Measurements from ENCODE around the gene OR7C1.
"Not testable (repeated sequence)": the region's sequence is repeated elsewhere in the genome, so short reads cannot be mapped to it uniquely, and the experiment has no call there.

Gene OR7C1

DNA sequence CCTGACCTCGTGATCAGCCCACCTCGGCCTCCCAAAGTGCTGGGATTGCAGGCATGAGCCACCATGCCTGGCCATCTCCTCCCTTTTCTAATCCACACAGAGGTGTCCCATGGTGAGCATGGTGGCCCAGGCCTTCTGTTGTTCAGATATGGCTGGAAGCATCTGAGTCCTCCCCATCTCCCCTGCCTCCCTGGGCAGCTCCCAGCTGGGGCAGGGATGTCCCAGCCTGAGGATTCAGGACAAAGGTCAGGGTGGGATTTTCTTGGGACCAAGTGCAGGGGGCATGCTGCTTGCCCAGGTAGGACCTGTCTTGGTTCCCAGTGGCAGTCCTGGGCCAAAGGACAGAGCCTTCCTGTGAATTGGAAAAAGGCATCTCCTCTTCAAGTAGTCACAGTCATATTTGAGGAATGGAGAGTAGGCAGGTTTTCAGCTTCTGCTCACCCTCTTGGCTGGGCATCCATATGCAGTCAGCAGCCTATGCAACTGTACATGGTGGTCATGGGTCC lies 67.5 kb downstream of the OR7C1 start:
- no peak overlapping the region for H3K4ac ChIP-seq (ENCODE audit: low read depth, low read length)
- H3K9ac ChIP-seq (ENCODE audit: low read length) = no peak overlapping the region
- H2BK120ac ChIP-seq (ENCODE audit: insufficient read depth, low read length, poor library complexity) = no peak overlapping the region
- H4K91ac ChIP-seq (ENCODE audit: low read depth, low read length) = no peak overlapping the region
- no peak overlapping the region for H4K8ac ChIP-seq (ENCODE audit: low read depth, low read length)
- H3K36me3 ChIP-seq (ENCODE audit: control insufficient read depth in 1 of 2, insufficient read depth in 2 of 2, low read length in 2 of 2) = no peaks in the 10 kb centered on the region
- H4K12ac ChIP-seq (ENCODE audit: low read depth, low read length) = no peak overlapping the region
- H3K79me1 ChIP-seq (ENCODE audit: low read length) = no peaks in the 10 kb centered on the region
- no peak overlapping the region for H3K14ac ChIP-seq (ENCODE audit: low read length)
- H2AFZ ChIP-seq (ENCODE audit: insufficient read depth, low read length, poor library complexity) = no peak overlapping the region
- no peak overlapping the region for H2BK5ac ChIP-seq (ENCODE audit: low read depth, low read length, poor library complexity)
- H3K9me3 ChIP-seq (ENCODE audit: insufficient read depth, low read depth, low read length) = peaks cover 7% of the 10 kb centered on the region
- H2AK5ac ChIP-seq (ENCODE audit: low read length) = no peak overlapping the region
- no peak overlapping the region for H2BK12ac ChIP-seq (ENCODE audit: low read length)
- no peaks in the 10 kb centered on the region for H3K27me3 ChIP-seq (ENCODE audit: insufficient read depth, low read length)
- H3K23ac ChIP-seq (ENCODE audit: low read length) = no peak overlapping the region
- no peak overlapping the region for H3K18ac ChIP-seq (ENCODE audit: low read length)
- no peak overlapping the region for H3K4me2 ChIP-seq (ENCODE audit: low read length)
- WGBS (ENCODE audit: extremely low coverage, insufficient coverage, insufficient read length) = no CpG with 5 or more reads among the region's 2 CpGs
- H3K4me1 ChIP-seq (ENCODE audit: control insufficient read depth in 1 of 2, insufficient read depth in 2 of 2, low read length in 2 of 2) = no peaks in the 10 kb centered on the region
- H3K79me2 ChIP-seq (ENCODE audit: control insufficient read depth, insufficient read depth, low read length, poor library complexity) = no peaks in the 10 kb centered on the region
- DNase-seq = no peak
- H3K27ac ChIP-seq (ENCODE audit: low read depth, low read length) = no peak overlapping the region
- no peak overlapping the region for H3K4me3 ChIP-seq (ENCODE audit: low read depth, low read length)

DNA sequence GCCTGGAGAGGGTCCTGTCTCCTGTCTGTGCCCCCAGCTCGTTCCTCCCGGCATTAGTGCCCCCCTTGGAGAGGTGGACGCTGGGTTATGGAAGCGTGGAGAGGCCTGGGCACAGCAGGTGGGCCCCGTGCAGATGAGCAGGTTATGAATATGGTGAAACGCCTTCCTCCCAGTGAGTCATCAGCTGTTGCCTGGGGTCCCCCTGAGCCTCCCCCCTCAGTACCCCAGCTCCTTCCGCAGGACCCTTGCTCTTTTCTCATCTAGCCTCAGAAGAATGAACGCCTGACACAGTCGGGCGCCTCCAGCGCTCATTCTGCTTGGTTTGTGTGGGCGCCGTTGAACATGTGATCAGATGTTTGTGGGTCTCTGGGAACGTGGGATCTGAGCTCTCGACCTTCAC lies 69.1 kb downstream of the OR7C1 start:
- H4K8ac ChIP-seq (ENCODE audit: low read depth, low read length); H3K4me3 ChIP-seq (ENCODE audit: low read depth, low read length); H3K4me1 ChIP-seq (ENCODE audit: control insufficient read depth in 1 of 2, insufficient read depth in 2 of 2, low read length in 2 of 2); H3K27me3 ChIP-seq (ENCODE audit: insufficient read depth, low read length); H2BK5ac ChIP-seq (ENCODE audit: low read depth, low read length, poor library complexity); H3K4me2 ChIP-seq (ENCODE audit: low read length); H3K9ac ChIP-seq (ENCODE audit: low read length); H4K12ac ChIP-seq (ENCODE audit: low read depth, low read length); H3K4ac ChIP-seq (ENCODE audit: low read depth, low read length); H3K9me3 ChIP-seq (ENCODE audit: insufficient read depth, low read depth, low read length); H2AFZ ChIP-seq (ENCODE audit: insufficient read depth, low read length, poor library complexity); H3K79me1 ChIP-seq (ENCODE audit: low read length); H2AK5ac ChIP-seq (ENCODE audit: low read length); H2BK120ac ChIP-seq (ENCODE audit: insufficient read depth, low read length, poor library complexity); H3K18ac ChIP-seq (ENCODE audit: low read length); H3K79me2 ChIP-seq (ENCODE audit: control insufficient read depth, insufficient read depth, low read length, poor library complexity); H3K14ac ChIP-seq (ENCODE audit: low read length); H4K91ac ChIP-seq (ENCODE audit: low read depth, low read length); H3K36me3 ChIP-seq (ENCODE audit: control insufficient read depth in 1 of 2, insufficient read depth in 2 of 2, low read length in 2 of 2); H3K23ac ChIP-seq (ENCODE audit: low read length); H2BK12ac ChIP-seq (ENCODE audit: low read length); H3K27ac ChIP-seq (ENCODE audit: low read depth, low read length); DNase-seq: not testable (repeated sequence)
- WGBS (ENCODE audit: extremely low coverage, insufficient coverage, insufficient read length) = no CpG with 5 or more reads among the region's 15 CpGs

DNA sequence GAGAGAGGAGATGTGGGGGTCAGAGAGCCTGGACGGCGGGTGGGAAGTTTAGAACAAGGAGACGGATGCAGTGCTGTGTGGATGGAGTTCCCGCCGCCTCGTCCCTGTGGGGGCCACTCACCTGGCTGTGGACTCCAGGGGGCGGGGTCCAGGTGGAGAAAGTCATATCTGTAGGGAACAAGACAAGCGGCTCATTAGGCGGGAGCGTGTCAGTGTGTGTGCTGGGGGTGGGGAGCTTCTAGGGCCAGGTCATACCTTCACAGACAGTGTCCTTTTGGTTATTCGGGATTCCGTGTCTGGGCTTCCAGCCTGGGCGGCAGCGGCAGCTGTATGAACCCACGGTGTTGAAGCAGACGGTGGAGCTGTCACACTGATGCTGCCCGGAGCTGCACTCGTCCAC lies 69.6 kb downstream of the OR7C1 start:
- H2AK5ac ChIP-seq (ENCODE audit: low read length); H3K9ac ChIP-seq (ENCODE audit: low read length); H2BK12ac ChIP-seq (ENCODE audit: low read length); H3K79me2 ChIP-seq (ENCODE audit: control insufficient read depth, insufficient read depth, low read length, poor library complexity); H3K9me3 ChIP-seq (ENCODE audit: insufficient read depth, low read depth, low read length); H3K27me3 ChIP-seq (ENCODE audit: insufficient read depth, low read length); H3K4ac ChIP-seq (ENCODE audit: low read depth, low read length); H2BK5ac ChIP-seq (ENCODE audit: low read depth, low read length, poor library complexity); H3K14ac ChIP-seq (ENCODE audit: low read length); H4K91ac ChIP-seq (ENCODE audit: low read depth, low read length); H2BK120ac ChIP-seq (ENCODE audit: insufficient read depth, low read length, poor library complexity); H4K12ac ChIP-seq (ENCODE audit: low read depth, low read length); DNase-seq; H3K23ac ChIP-seq (ENCODE audit: low read length); H3K18ac ChIP-seq (ENCODE audit: low read length); H2AFZ ChIP-seq (ENCODE audit: insufficient read depth, low read length, poor library complexity); H3K36me3 ChIP-seq (ENCODE audit: control insufficient read depth in 1 of 2, insufficient read depth in 2 of 2, low read length in 2 of 2); H3K27ac ChIP-seq (ENCODE audit: low read depth, low read length); H3K4me2 ChIP-seq (ENCODE audit: low read length); H3K4me3 ChIP-seq (ENCODE audit: low read depth, low read length); H3K4me1 ChIP-seq (ENCODE audit: control insufficient read depth in 1 of 2, insufficient read depth in 2 of 2, low read length in 2 of 2); H3K79me1 ChIP-seq (ENCODE audit: low read length); H4K8ac ChIP-seq (ENCODE audit: low read depth, low read length): not testable (repeated sequence)
- WGBS (ENCODE audit: extremely low coverage, insufficient coverage, insufficient read length) = no CpG with 5 or more reads among the region's 18 CpGs

GRCh38 chr19:14764401-14764800 lies 70.6 kb downstream of the OR7C1 start:
- Histone ChIP-seq H3K4ac (ENCODE audit: low read depth, low read length) (no peak overlapping the region), H3K9ac (ENCODE audit: low read length) (no peak overlapping the region), H4K8ac (ENCODE audit: low read depth, low read length) (no peak overlapping the region), H4K91ac (ENCODE audit: low read depth, low read length) (no peak overlapping the region), H4K12ac (ENCODE audit: low read depth, low read length) (no peak overlapping the region), H3K4me2 (ENCODE audit: low read length) (no peak overlapping the region), H3K23ac (ENCODE audit: low read length) (no peak overlapping the region), H2BK5ac (ENCODE audit: low read depth, low read length, poor library complexity) (no peak overlapping the region), H2BK120ac (ENCODE audit: insufficient read depth, low read length, poor library complexity) (no peak overlapping the region), H3K14ac (ENCODE audit: low read length) (no peak overlapping the region), H3K79me1 (ENCODE audit: low read length) (no peaks in the 10 kb centered on the region), H3K36me3 (ENCODE audit: control insufficient read depth in 1 of 2, insufficient read depth in 2 of 2, low read length in 2 of 2) (no peaks in the 10 kb centered on the region), H2AK5ac (ENCODE audit: low read length) (no peak overlapping the region), H2AFZ (ENCODE audit: insufficient read depth, low read length, poor library complexity) (no peak overlapping the region), H3K27ac (ENCODE audit: low read depth, low read length) (no peak overlapping the region), H3K18ac (ENCODE audit: low read length) (no peak overlapping the region), H3K9me3 (ENCODE audit: insufficient read depth, low read depth, low read length) (peaks cover 4% of the 10 kb centered on the region), H3K79me2 (ENCODE audit: control insufficient read depth, insufficient read depth, low read length, poor library complexity) (no peaks in the 10 kb centered on the region), H3K4me1 (ENCODE audit: control insufficient read depth in 1 of 2, insufficient read depth in 2 of 2, low read length in 2 of 2) (no peaks in the 10 kb centered on the region), H2BK12ac (ENCODE audit: low read length) (no peak overlapping the region), H3K4me3 (ENCODE audit: low read depth, low read length) (no peak overlapping the region), H3K27me3 (ENCODE audit: insufficient read depth, low read length) (no peaks in the 10 kb centered on the region)
- no CpG with 5 or more reads among the region's 9 CpGs for WGBS (ENCODE audit: extremely low coverage, insufficient coverage, insufficient read length)
- no peak for DNase-seq
